Right atrium auricular region (tissue), 2 donors: ENCODE measurements around the gene MGME1. TPM values are rescaled to one million over a fixed set of nuclear protein-coding genes. Genes with fewer than 3 reads are reported as not detected.
"Not testable (repeated sequence)": the region's sequence is repeated elsewhere in the genome, so short reads cannot be mapped to it uniquely, and the experiment has no call there.

Source experiments
- DNase-seq: peaks from one replicate; pipeline ENCODE4 v3.0.0-alpha.2; 2019; ENCODE audit warnings: low spot score
- H3K27ac ChIP-seq, 2 donors: fragments of 200-600 bp; sonication (generic); 1 replicate in 1 of 2; 2 replicates in 1 of 2; pipeline ENCODE4 v1.5.1; 2016 to 2019
- H3K27me3 ChIP-seq, 2 donors: fragments of 200-600 bp; sonication (generic); one replicate each; pipeline versions ENCODE4 v1.5.1 to v1.6.0; 2017 to 2019
- H3K36me3 ChIP-seq: fragments of 200-600 bp; sonication (generic); one replicate; pipeline ENCODE4 v1.5.1; 2016
- H3K4me1 ChIP-seq, 2 donors: fragments of 200-600 bp; sonication (generic); one replicate each; pipeline versions ENCODE4 v1.5.1 to v1.6.0; 2017 to 2019
- H3K4me3 ChIP-seq, 2 donors: fragments of 200-600 bp; sonication (generic); 1 replicate in 1 of 2; 2 replicates in 1 of 2; pipeline ENCODE4 v1.5.1; 2017 to 2019; ENCODE audit warnings: mild to moderate bottlenecking in 1 of 2, moderate library complexity in 1 of 2
- H3K9me3 ChIP-seq, 2 donors: fragments of 200-600 bp; sonication (generic); one replicate each; pipeline ENCODE4 v1.5.1; 2019
- CTCF ChIP-seq, 2 donors: fragments of 200-600 bp; sonication (generic); IDR thresholded peaks; one replicate each; pipeline ENCODE4 v1.5.1; 2019; ENCODE audit warnings: antibody characterized with exemption in 2 of 2
- total RNA-seq, 2 donors: library from RNA; depleted of rRNA; stranded (reverse); fragments of >200 nt; gene quantifications; one replicate each; pipeline ENCODE4 v1.1.0, GENCODE V29; 2016

Gene MGME1
- total RNA-seq, 2 donors from 2014 or later: 2.7 to 7.1 TPM

- no peaks in the 10 kb centered on the region for H3K9me3 ChIP-seq
Observed at GRCh38 chr20:17959257-17959627, 9.6 kb upstream of the MGME1 start.

GRCh38 chr20:17960400-17960885 is 8.4 kb upstream of the MGME1 start:
- H3K4me1 ChIP-seq: peaks cover 0 to 69% of the 10 kb centered on the region in 2 donors
- H3K36me3 ChIP-seq, DNase-seq, H3K9me3 ChIP-seq, H3K27me3 ChIP-seq, H3K4me3 ChIP-seq: not testable (repeated sequence)
- peak overlapping the region; percentile 33 to 48 for H3K27ac ChIP-seq

More at GRCh38 chr20:17959257-17959627, 9.6 kb upstream of the MGME1 start:
- peak overlapping the region; percentile 40 to 46 for H3K27ac ChIP-seq
- DNase-seq: no peak
- peaks cover 16% of the 10 kb centered on the region for H3K36me3 ChIP-seq
- no peak overlapping the region for H3K4me3 ChIP-seq
- no peak for TF ChIP-seq CTCF (IDR thresholded peaks at IDR 0.05)
- peaks cover 0 to 57% of the 10 kb centered on the region in 2 donors for H3K4me1 ChIP-seq
- no peaks in the 10 kb centered on the region for H3K27me3 ChIP-seq

GRCh38 chr20:17960927-17961586 is 7.8 kb upstream of the MGME1 start:
- no peak for DNase-seq
- H3K4me3 ChIP-seq: no peak overlapping the region
- no peaks in the 10 kb centered on the region for H3K36me3 ChIP-seq
- H3K4me1 ChIP-seq: peaks cover 0 to 75% of the 10 kb centered on the region in 2 donors
- TF ChIP-seq CTCF (IDR thresholded peaks at IDR 0.05): no peak
- H3K27me3 ChIP-seq: no peaks in the 10 kb centered on the region
- no peaks in the 10 kb centered on the region for H3K9me3 ChIP-seq
- H3K27ac ChIP-seq: peak overlapping the region; percentile 33 to 48

GRCh38 chr20:17961587-17961940 is 7.3 kb upstream of the MGME1 start:
- H3K36me3 ChIP-seq: no peaks in the 10 kb centered on the region
- no peaks in the 10 kb centered on the region for H3K9me3 ChIP-seq
- no peak for TF ChIP-seq CTCF (IDR thresholded peaks at IDR 0.05)
- H3K27me3 ChIP-seq: no peaks in the 10 kb centered on the region
- H3K4me3 ChIP-seq: no peak overlapping the region
- peaks cover 0 to 80% of the 10 kb centered on the region in 2 donors for H3K4me1 ChIP-seq
- no peak for DNase-seq
- H3K27ac ChIP-seq: peak overlapping the region; percentile 33 to 48

- no peaks in the 10 kb centered on the region for H3K27me3 ChIP-seq
- H3K4me3 ChIP-seq: no peak overlapping the region
- DNase-seq: no peak
- H3K9me3 ChIP-seq: no peaks in the 10 kb centered on the region
- H3K27ac ChIP-seq: peak overlapping the region; percentile 23 to 33
- peaks cover 0 to 83% of the 10 kb centered on the region in 2 donors for H3K4me1 ChIP-seq
- H3K36me3 ChIP-seq: no peaks in the 10 kb centered on the region
- TF ChIP-seq CTCF (IDR thresholded peaks at IDR 0.05): no peak
Observed at GRCh38 chr20:17963114-17963897, 5.5 kb upstream of the MGME1 start.

- Histone ChIP-seq H3K27me3 (no peaks in the 10 kb centered on the region), H3K4me3 (no peak overlapping the region), H3K27ac (no peak overlapping the region), H3K9me3 (no peaks in the 10 kb centered on the region), H3K4me1 (peaks cover 0 to 75% of the 10 kb centered on the region in 2 donors), H3K36me3 (no peaks in the 10 kb centered on the region)
- no peak for DNase-seq
- no peak for TF ChIP-seq CTCF (IDR thresholded peaks at IDR 0.05)
Observed at GRCh38 chr20:17964073-17964472, 4.7 kb upstream of the MGME1 start.
